SU-DHL-6 (cell line): ENCODE data around the gene HOXC5.

Source experiments
- H2AFZ ChIP-seq: fragments of 200-600 bp; sonication (generic); 2 replicates; pipeline ENCODE4 v1.6.1; 2014; ENCODE audit warnings: low read depth, mild to moderate bottlenecking, moderate library complexity, mixed read lengths, antibody characterized with exemption, low read length; ENCODE audit not compliant: severe bottlenecking
- H3F3A ChIP-seq: fragments of 200-600 bp; shearing (Covaris generic); 2 replicates; pipeline ENCODE4 v1.6.0; 2016; ENCODE audit warnings: antibody characterized with exemption, mild to moderate bottlenecking; ENCODE audit not compliant: insufficient read depth
- H3K27ac ChIP-seq: fragments of 200-600 bp; sonication (generic); 2 replicates; pipeline ENCODE4 v1.5.1; 2016; ENCODE audit warnings: low read depth, mild to moderate bottlenecking, low read length, moderate library complexity, mixed read lengths
- H3K27me3 ChIP-seq: fragments of 200-600 bp; sonication (generic), shearing (Covaris generic); 2 replicates; pipeline ENCODE4 v1.6.0; 2014; ENCODE audit warnings: mild to moderate bottlenecking, low read length
- H3K36me3 ChIP-seq: fragments of 200-600 bp; sonication (generic); 2 replicates; pipeline ENCODE4 v1.6.1; 2014; ENCODE audit warnings: mild to moderate bottlenecking, low read length, mixed read lengths
- H3K4me2 ChIP-seq: fragments of 300-600, 200-600 bp; shearing (Covaris generic), sonication (generic); 2 replicates; pipeline ENCODE4 v1.6.0; 2014; ENCODE audit warnings: low read length, low read depth, mild to moderate bottlenecking; ENCODE audit not compliant: poor library complexity, severe bottlenecking
- H3K4me3 ChIP-seq: fragments of 200-600 bp; sonication (generic); 2 replicates; pipeline ENCODE4 v1.5.1; 2014; ENCODE audit warnings: antibody characterized with exemption, low read length, mild to moderate bottlenecking, mixed read lengths; ENCODE audit not compliant: insufficient read depth, poor library complexity, severe bottlenecking
- H3K79me2 ChIP-seq: fragments of 200-600 bp; sonication (generic); 2 replicates; pipeline ENCODE4 v1.6.1; 2014; ENCODE audit warnings: mild to moderate bottlenecking, low read length, moderate library complexity; ENCODE audit not compliant: insufficient read depth
- H3K9ac ChIP-seq: fragments of 200-600 bp; sonication (generic); 2 replicates; pipeline ENCODE4 v1.7.0; 2014; ENCODE audit warnings: mild to moderate bottlenecking, low read length
- H3K9me2 ChIP-seq: fragments of 200-600 bp; sonication (generic); replicated peaks from 2 replicates; pipeline ENCODE4 v1.6.1; 2014; ENCODE audit warnings: low read length; ENCODE audit not compliant: insufficient read depth
- H3K9me3 ChIP-seq: fragments of 200-600 bp; sonication (generic); 2 replicates; pipeline ENCODE4 v1.6.1; 2014; ENCODE audit warnings: low read length, mixed read lengths; ENCODE audit not compliant: insufficient read depth
- H4K20me1 ChIP-seq: fragments of 200-600 bp; sonication (generic); 2 replicates; pipeline ENCODE4 v1.6.1; 2014; ENCODE audit warnings: low read depth, mild to moderate bottlenecking, antibody characterized with exemption, low read length, moderate library complexity, mixed read lengths
- CTCF ChIP-seq: fragments of 200-600 bp; sonication (generic); IDR thresholded peaks from one replicate; pipeline ENCODE4 v1.5.1; 2017; ENCODE audit warnings: antibody characterized with exemption, mild to moderate bottlenecking, low read length, moderate library complexity; ENCODE audit not compliant: insufficient read depth, poor library complexity, severe bottlenecking
- EZH2phosphoT487 ChIP-seq: fragments of 200-600 bp; sonication (generic), shearing (Covaris generic); conservative IDR thresholded peaks from 2 replicates; pipeline ENCODE4 v1.6.1; 2018; ENCODE audit warnings: mild to moderate bottlenecking, antibody characterized with exemption, low read length, moderate library complexity, mixed read lengths

Gene HOXC5

DNA sequence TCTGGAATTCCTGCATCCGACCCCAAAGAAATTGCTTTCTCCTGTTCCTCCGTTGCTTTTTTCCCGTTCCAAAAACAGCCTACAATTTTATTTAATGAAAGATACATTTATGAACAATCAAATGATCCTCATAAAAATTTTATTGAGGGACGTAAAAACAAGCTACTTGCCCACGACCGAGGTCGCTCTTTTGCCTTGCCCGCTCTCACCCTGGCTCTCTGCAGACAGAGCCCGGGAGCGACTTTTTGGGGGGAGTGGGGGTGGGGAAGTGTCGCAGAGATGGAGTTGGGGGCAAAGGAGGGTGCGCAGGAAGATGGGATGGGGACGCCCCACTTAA lies 34.0 kb upstream of the HOXC5 start:
- Histone ChIP-seq H3K27me3 (no peaks in the 10 kb centered on the region), H3F3A (no peaks in the 10 kb centered on the region), H4K20me1 (no peaks in the 10 kb centered on the region), H3K79me2 (no peaks in the 10 kb centered on the region), H3K9me3 (no peaks in the 10 kb centered on the region), H2AFZ (no peak overlapping the region), H3K4me3 (no peak overlapping the region), H3K27ac (no peak overlapping the region), H3K4me2 (no peak overlapping the region), H3K36me3 (no peaks in the 10 kb centered on the region), H3K9me2 (no peaks in the 10 kb centered on the region), H3K9ac (no peak overlapping the region)
- TF ChIP-seq EZH2phosphoT487 (no peak), CTCF (no peak)

- no peaks in the 10 kb centered on the region for H3K27me3 ChIP-seq
- no peaks in the 10 kb centered on the region for H3K36me3 ChIP-seq
- H3K9ac ChIP-seq = no peak overlapping the region
- no peak overlapping the region for H3K27ac ChIP-seq
- no peaks in the 10 kb centered on the region for H4K20me1 ChIP-seq
- no peaks in the 10 kb centered on the region for H3K9me3 ChIP-seq
- no peak overlapping the region for H3K4me2 ChIP-seq
- TF ChIP-seq EZH2phosphoT487 = no peak
- TF ChIP-seq CTCF = no peak
- H3K9me2 ChIP-seq = no peaks in the 10 kb centered on the region
- no peak overlapping the region for H3K4me3 ChIP-seq
- H3K79me2 ChIP-seq = no peaks in the 10 kb centered on the region
- no peaks in the 10 kb centered on the region for H3F3A ChIP-seq
- no peak overlapping the region for H2AFZ ChIP-seq
These were observed 33.2 kb upstream of the HOXC5 start for GRCh38 chr12:53999559-54000115.

DNA sequence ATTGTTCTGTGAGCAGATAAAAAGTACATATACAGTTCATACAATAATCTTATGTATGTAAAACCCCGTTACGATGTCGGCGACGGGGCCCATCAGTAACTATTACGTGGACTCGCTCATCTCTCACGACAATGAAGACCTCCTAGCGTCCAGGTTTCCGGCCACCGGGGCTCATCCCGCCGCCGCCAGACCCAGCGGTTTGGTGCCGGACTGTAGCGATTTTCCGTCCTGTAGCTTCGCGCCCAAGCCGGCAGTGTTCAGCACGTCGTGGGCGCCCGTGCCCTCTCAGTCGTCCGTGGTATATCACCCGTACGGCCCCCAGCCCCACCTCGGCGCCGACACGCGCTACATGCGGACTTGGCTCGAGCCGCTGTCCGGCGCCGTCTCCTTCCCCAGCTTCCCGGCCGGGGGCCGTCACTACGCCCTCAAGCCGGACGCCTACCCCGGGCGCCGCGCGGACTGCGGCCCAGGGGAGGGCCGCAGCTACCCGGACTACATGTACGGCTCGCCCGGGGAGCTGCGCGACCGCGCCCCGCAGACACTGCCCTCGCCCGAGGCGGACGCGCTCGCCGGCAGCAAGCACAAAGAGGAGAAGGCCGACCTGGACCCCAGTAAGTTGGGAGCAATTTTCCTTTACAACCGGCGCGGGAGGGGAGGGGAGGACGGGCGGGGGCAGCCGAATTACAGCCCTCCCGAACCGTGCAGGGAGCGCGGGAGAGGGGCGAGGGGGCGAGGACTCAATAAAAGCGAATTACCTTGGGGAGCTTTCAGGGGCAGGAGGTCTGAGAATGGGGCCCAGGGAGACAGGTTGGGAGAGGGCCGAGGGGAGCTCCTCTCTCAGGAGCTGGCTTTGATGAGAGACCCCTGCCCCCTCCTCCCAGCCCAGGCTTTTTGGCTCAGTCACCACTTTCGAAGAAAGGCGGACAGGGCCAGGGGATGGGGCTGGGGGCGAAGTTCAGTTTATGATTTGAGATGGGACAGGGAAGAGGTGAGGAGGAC lies 32.4 kb upstream of the HOXC5 start, which contains the start of gene HOXC9:
Gene HOXC9 (plus strand): TSS at position 46 of the 999 bp plus-strand sequence. CDS start 28 bp downstream, at position 74.
- no peak within 1 kb of the TSS for H3K9ac ChIP-seq
- H2AFZ ChIP-seq = no peak within 1 kb of the TSS
- no peak within 1 kb of the TSS for H3K4me2 ChIP-seq
- H3K4me3 ChIP-seq = no peak within 1 kb of the TSS
- no peaks in the 10 kb centered on the region for H3K9me2 ChIP-seq
- H3K27me3 ChIP-seq = no peaks in the 10 kb centered on the region
- H3F3A ChIP-seq = no peaks in the 10 kb centered on the region
- H3K27ac ChIP-seq = no peak within 1 kb of the TSS
- H4K20me1 ChIP-seq = no peaks in the 10 kb centered on the region
- TF ChIP-seq CTCF (no peak), EZH2phosphoT487 (no peak)
- no peaks in the 10 kb centered on the region for H3K9me3 ChIP-seq
- no peaks in the 10 kb centered on the region for H3K79me2 ChIP-seq
- no peaks in the 10 kb centered on the region for H3K36me3 ChIP-seq
